ENCODE results near the gene OR4N5.

The OR4N5 gene

GRCh38 chr14:20180486-20180885 lies 41.9 kb downstream of the OR4N5 start:
- TF ChIP-seq CTCF (IDR thresholded peaks at IDR 0.05; ENCODE audit: insufficient read depth, low read length, poor library complexity, severe bottlenecking) = no peak
- no peak for TF ChIP-seq EZH2phosphoT487 (conservative IDR thresholded peaks at IDR 0.05; ENCODE audit: low read length)
- Histone ChIP-seq H4K20me1 (ENCODE audit: low read depth, low read length) (no peaks in the 10 kb centered on the region), H3K9me3 (ENCODE audit: insufficient read depth, low read length) (no peaks in the 10 kb centered on the region), H3K9me2 (replicated peaks; ENCODE audit: insufficient read depth, low read length) (no peaks in the 10 kb centered on the region), H3K36me3 (ENCODE audit: low read length) (no peaks in the 10 kb centered on the region), H3K79me2 (ENCODE audit: insufficient read depth, low read length) (no peaks in the 10 kb centered on the region), H3K9ac (ENCODE audit: low read length) (no peak overlapping the region), H3K4me3 (ENCODE audit: insufficient read depth, low read length, poor library complexity, severe bottlenecking) (no peak overlapping the region), H3K27ac (ENCODE audit: low read depth, low read length) (no peak overlapping the region), H2AFZ (ENCODE audit: low read depth, low read length, severe bottlenecking) (no peak overlapping the region), H3K4me2 (ENCODE audit: low read depth, low read length, poor library complexity, severe bottlenecking) (no peak overlapping the region), H3K27me3 (ENCODE audit: low read length) (no peaks in the 10 kb centered on the region), H3F3A (ENCODE audit: insufficient read depth) (no peaks in the 10 kb centered on the region)

- Histone ChIP-seq H3K4me3 (ENCODE audit: insufficient read depth, low read length, poor library complexity, severe bottlenecking) (no peak overlapping the region), H3K27me3 (ENCODE audit: low read length) (no peaks in the 10 kb centered on the region), H3K9me3 (ENCODE audit: insufficient read depth, low read length) (no peaks in the 10 kb centered on the region), H4K20me1 (ENCODE audit: low read depth, low read length) (no peaks in the 10 kb centered on the region), H3K36me3 (ENCODE audit: low read length) (no peaks in the 10 kb centered on the region), H3F3A (ENCODE audit: insufficient read depth) (no peaks in the 10 kb centered on the region), H3K9me2 (replicated peaks; ENCODE audit: insufficient read depth, low read length) (no peaks in the 10 kb centered on the region), H3K27ac (ENCODE audit: low read depth, low read length) (no peak overlapping the region), H2AFZ (ENCODE audit: low read depth, low read length, severe bottlenecking) (no peak overlapping the region), H3K9ac (ENCODE audit: low read length) (no peak overlapping the region), H3K79me2 (ENCODE audit: insufficient read depth, low read length) (no peaks in the 10 kb centered on the region), H3K4me2 (ENCODE audit: low read depth, low read length, poor library complexity, severe bottlenecking) (no peak overlapping the region)
- no peak for TF ChIP-seq EZH2phosphoT487 (conservative IDR thresholded peaks at IDR 0.05; ENCODE audit: low read length)
- TF ChIP-seq CTCF (IDR thresholded peaks at IDR 0.05; ENCODE audit: insufficient read depth, low read length, poor library complexity, severe bottlenecking) = no peak
Measured at GRCh38 chr14:20184181-20184580, 45.6 kb downstream of the OR4N5 start.

- no peaks in the 10 kb centered on the region for H4K20me1 ChIP-seq (ENCODE audit: low read depth, low read length)
- H3K36me3 ChIP-seq (ENCODE audit: low read length) = no peaks in the 10 kb centered on the region
- TF ChIP-seq EZH2phosphoT487 (conservative IDR thresholded peaks at IDR 0.05; ENCODE audit: low read length) (no peak), CTCF (IDR thresholded peaks at IDR 0.05; ENCODE audit: insufficient read depth, low read length, poor library complexity, severe bottlenecking) (no peak)
- no peaks in the 10 kb centered on the region for H3K79me2 ChIP-seq (ENCODE audit: insufficient read depth, low read length)
- no peaks in the 10 kb centered on the region for H3F3A ChIP-seq (ENCODE audit: insufficient read depth)
- no peaks in the 10 kb centered on the region for H3K27me3 ChIP-seq (ENCODE audit: low read length)
- H3K9me2 ChIP-seq (replicated peaks; ENCODE audit: insufficient read depth, low read length) = no peaks in the 10 kb centered on the region
- H3K4me3 ChIP-seq (ENCODE audit: insufficient read depth, low read length, poor library complexity, severe bottlenecking) = no peak within 1 kb of the TSS
- H2AFZ ChIP-seq (ENCODE audit: low read depth, low read length, severe bottlenecking) = no peak within 1 kb of the TSS
- no peaks in the 10 kb centered on the region for H3K9me3 ChIP-seq (ENCODE audit: insufficient read depth, low read length)
- H3K4me2 ChIP-seq (ENCODE audit: low read depth, low read length, poor library complexity, severe bottlenecking) = no peak within 1 kb of the TSS
- H3K9ac ChIP-seq (ENCODE audit: low read length) = no peak within 1 kb of the TSS
- no peak within 1 kb of the TSS for H3K27ac ChIP-seq (ENCODE audit: low read depth, low read length)
Measured at GRCh38 chr14:20190596-20190995, 52.0 kb downstream of the OR4N5 start, which contains the start of gene OR11G2. Gene OR11G2 (plus strand): TSS chr14:20190896. CDS start chr14:20197438, 6,542 bp downstream.

Data from SU-DHL-6 (cell line).